LNCAP (cell line): ENCODE measurements around the gene TIMM13.

Experiments
- TF ChIP-seq, protein P1 (sequence below): fragments of 450-650 bp; IDR thresholded peaks from 2 replicates; pipeline ENCODE4 v1.5.1; 2017; ENCODE audit warnings: mild to moderate bottlenecking

TIMM13 gene

DNA sequence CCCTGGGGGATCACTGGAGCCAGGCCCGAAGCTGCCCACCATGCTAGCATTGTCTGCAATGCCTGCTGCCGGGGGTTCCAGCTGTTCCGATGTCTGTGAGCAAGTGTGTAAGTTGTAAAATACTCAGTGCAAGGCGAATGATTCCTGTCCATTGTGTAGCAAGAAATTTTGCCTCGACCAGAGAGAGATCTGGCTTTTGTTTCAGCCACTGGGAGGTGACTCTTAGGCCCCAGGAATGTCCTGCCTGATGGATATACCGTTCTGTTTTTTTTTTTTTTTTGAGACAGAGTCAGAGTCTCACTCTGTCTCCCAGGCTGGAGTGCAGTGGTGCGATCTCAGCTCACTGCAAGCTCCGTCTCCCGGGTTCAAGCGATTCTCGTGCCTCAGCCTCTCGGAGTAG is 41.2 kb upstream of the TIMM13 start:
- TF ChIP-seq, protein P1, sequence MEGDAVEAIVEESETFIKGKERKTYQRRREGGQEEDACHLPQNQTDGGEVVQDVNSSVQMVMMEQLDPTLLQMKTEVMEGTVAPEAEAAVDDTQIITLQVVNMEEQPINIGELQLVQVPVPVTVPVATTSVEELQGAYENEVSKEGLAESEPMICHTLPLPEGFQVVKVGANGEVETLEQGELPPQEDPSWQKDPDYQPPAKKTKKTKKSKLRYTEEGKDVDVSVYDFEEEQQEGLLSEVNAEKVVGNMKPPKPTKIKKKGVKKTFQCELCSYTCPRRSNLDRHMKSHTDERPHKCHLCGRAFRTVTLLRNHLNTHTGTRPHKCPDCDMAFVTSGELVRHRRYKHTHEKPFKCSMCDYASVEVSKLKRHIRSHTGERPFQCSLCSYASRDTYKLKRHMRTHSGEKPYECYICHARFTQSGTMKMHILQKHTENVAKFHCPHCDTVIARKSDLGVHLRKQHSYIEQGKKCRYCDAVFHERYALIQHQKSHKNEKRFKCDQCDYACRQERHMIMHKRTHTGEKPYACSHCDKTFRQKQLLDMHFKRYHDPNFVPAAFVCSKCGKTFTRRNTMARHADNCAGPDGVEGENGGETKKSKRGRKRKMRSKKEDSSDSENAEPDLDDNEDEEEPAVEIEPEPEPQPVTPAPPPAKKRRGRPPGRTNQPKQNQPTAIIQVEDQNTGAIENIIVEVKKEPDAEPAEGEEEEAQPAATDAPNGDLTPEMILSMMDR: no peak

GRCh38 chr19:2464389-2464788 is 37.0 kb upstream of the TIMM13 start:
- TF ChIP-seq, protein P1: no peak

DNA sequence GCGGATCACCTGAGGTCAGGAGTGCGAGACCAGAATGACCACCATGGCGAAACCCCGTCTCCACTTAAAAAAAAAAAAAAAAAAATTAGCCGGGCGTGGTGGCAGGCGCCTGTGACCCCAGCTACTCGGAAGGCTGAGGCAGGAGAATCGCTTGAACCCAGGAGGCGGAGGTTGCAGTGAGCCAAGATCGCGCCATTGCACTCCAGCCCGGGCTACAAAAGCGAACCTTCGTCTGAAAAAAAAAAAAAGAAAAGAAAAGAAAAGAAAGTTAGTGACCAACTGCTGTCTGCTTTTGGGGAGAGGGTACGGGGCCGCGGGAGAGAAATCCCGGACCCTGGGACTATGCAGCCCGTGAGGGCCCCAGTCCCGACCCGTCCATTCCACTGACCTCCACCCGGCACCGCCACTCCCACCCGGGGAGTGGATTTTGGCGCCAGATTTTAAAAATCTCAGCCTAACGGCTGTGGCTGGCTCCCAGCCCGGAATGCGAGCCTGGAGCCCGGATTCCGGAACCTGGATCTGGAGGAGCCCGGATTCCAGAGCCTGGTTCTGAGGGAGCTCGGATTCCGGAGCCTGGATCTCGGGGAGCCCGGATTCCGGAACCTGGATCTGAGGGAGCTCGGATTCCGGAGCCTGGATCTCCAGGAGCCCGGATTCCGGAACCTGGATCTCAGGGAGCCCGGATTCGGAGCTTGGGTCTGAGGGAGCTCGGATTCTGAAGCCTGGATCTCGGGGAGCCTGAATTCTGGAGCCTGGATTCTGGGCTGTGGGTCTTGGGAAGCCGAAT is 35.4 kb upstream of the TIMM13 start:
- TF ChIP-seq, protein P1: no peak

DNA sequence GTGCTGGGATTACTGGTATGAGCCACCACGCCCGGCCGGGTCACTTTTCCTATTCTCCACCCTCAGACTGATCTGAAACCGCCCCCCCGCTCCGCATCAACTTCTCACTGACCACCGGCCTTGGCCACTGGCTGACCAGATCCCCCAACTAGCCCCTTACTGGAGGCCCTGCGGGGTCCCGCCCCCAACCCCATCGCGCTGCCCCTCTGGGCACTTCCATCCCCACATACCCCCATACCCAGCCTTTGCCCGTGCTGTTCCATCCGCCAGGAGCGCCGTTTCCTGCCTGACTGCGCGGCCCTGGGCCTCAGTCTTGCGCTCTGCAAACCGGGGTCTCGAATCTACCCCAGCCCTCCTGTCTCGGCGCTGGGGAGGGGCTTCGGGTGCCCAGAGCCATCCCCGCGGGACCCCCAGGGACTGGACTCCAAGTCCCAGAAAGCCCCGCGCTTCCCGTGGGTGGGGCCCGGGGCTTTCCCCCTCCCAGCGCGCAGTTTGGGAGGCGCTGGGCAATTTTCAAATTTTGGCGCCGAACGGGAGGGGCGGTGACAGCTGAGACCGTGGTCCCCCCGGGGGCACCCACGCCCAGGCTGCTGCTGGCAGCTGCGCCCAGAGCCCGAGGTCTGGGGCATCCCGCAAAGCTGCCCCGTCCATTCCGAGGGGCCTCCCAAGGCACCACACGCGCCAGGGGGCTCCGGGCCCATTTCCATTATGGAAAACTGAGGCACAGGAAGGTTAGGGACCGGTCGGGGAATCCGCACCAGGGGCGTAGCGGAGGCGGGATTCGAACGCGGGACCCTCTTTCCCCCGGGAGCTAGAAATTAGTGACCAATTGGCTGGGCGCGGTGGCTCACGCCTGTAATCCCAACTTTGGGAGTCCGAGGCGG is 34.6 kb upstream of the TIMM13 start:
- TF ChIP-seq, protein P1: no peak

- TF ChIP-seq, protein P1: no peak
Measured at GRCh38 chr19:2460245-2460644, 32.9 kb upstream of the TIMM13 start.

DNA sequence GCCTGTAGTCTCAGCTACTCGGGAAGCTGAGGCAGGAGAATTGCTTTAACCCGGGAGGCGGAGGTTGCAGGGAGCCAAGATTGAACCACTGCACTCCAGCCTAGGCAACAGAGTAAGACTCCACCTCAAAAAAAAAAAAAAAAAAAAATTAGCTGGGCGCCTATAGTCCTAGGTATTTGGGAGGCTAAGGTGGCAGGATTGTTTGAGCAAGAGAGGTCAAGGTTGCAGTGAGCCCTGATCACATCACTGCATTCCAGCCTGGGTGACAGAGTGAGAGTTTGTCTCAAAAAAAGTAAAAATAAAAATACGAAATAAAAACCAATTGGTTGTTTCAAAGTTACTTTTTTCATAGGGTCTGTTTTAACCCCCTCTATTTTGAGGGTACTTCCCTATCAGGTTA is 30.7 kb upstream of the TIMM13 start:
- TF ChIP-seq, protein P1: no peak

GRCh38 chr19:2457394-2458037 is 30.1 kb upstream of the TIMM13 start:
- TF ChIP-seq, protein P1: no peak
